Kidney capillary endothelial cell (primary cell): Measurements from ENCODE around the gene CD68.
A peak's percentile ranks its signal among the peaks of the same experiment; 100 is the strongest.

Experiments
- DNase-seq: peaks from one replicate; pipeline ENCODE4 v3.0.0-alpha.2; 2018; ENCODE audit warnings: low spot score

The CD68 gene

GRCh38 chr17:7559320-7560171 is 19.9 kb upstream of the CD68 start:
- no peak for DNase-seq

GRCh38 chr17:7560172-7561027 is 19.0 kb upstream of the CD68 start:
- no peak for DNase-seq

- DNase-seq: peak; percentile 85
Measured at GRCh38 chr17:7561028-7561575, 18.3 kb upstream of the CD68 start.

- DNase-seq: peak; percentile 86
Measured at GRCh38 chr17:7561589-7562207, 17.7 kb upstream of the CD68 start, which contains the start of gene SENP3. SENP3 (plus strand) TSS chr17:7561919; CDS start chr17:7563077, 1,158 bp downstream.

DNA sequence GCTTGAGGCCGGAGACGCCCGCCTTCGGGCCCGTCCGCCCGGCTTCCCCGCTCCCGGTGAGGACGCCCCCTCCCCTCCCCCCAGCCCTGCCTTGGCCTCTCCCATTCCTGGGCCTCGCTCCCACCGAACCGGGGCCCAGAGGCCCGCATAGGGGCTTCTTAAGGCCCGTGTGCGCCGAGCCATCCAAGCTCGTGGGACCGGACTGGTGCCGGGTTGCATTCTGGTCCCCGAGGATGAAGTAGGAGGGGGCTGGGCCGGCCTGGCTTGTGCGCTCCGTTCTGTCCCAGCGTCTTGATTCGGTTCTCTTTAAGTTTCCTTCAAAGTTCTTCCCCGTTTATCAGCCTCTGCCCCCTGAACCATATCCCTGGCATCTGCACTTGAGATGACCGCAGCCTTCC is 17.2 kb upstream of the CD68 start:
- no peak for DNase-seq

- DNase-seq: no peak
Measured at GRCh38 chr17:7563115-7563869, 16.1 kb upstream of the CD68 start.

DNA sequence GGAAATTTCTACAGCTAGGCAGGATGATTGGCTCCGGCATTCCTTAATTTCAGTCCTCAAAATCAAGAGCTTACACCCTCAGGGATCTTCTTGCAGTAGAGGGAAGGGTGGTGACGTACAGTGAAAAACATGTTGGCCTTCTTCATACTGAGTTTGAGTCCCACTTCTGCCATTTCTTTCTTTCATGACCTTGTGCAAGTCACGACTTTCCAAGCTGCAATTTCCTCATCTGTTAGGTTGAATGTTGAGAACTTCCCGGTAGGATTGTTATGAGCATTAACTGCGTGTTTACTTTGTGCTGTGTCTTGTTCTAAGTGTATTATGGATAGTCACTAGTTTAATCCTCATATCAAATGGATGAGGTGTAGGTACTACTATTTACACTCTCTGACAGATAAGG is 9.9 kb upstream of the CD68 start:
- DNase-seq: no peak

DNA sequence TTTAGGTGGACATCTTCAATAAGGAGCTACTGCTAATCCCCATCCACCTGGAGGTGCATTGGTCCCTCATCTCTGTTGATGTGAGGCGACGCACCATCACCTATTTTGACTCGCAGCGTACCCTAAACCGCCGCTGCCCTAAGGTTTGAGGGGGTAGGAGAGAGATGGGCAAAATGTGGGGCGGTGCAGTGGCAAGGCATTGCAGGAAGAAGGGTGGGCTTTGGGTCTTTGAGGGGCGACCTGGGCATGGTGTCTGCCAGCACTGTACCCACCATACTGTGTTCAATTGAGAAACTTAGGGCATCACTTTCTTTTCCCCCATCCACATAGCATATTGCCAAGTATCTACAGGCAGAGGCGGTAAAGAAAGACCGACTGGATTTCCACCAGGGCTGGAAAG is 9.1 kb upstream of the CD68 start:
- DNase-seq: no peak

DNA sequence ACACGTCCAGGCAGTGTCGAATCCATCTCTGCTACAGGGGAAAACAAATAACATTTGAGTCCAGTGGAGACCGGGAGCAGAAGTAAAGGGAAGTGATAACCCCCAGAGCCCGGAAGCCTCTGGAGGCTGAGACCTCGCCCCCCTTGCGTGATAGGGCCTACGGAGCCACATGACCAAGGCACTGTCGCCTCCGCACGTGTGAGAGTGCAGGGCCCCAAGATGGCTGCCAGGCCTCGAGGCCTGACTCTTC is 7.2 kb upstream of the CD68 start:
- DNase-seq: no peak

- DNase-seq: peak; percentile 100
Measured at GRCh38 chr17:7572588-7573323, 6.7 kb upstream of the CD68 start.

GRCh38 chr17:7573324-7574080 is 5.9 kb upstream of the CD68 start:
- peak; percentile 73 for DNase-seq

DNA sequence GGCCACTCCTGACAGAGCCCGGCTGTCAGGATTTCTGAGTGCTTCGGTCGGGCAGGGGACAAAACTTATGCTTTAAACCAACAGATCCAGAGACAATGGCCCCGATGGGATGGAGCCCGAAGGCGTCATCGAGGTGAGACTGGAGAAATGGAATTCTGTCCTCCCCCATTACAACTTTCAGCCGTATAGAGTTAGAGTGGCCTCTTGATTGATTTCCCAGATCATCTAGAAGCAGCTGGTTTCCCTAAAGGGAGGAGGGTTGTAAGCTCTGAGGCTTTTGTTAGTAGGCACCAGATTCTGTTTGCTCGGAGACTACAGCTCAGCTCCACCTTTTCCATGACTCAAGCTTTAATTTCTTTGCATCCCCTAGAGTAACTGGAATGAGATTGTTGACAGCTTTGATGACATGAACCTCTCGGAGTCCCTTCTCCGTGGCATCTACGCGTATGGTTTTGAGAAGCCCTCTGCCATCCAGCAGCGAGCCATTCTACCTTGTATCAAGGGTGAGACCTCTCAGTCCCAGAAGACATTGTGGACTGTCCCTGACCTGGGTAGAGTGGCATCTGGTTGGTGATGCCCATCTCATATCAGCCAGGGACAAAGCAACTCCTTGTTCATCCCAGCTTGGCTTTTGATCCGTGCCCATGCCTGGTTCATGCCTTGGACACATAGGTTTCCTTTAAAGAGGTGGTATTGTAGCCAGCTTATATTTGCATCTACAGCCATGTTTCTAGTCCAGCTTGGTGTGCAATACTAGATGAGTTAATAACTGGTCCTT is 5.1 kb upstream of the CD68 start:
- DNase-seq: no peak

DNA sequence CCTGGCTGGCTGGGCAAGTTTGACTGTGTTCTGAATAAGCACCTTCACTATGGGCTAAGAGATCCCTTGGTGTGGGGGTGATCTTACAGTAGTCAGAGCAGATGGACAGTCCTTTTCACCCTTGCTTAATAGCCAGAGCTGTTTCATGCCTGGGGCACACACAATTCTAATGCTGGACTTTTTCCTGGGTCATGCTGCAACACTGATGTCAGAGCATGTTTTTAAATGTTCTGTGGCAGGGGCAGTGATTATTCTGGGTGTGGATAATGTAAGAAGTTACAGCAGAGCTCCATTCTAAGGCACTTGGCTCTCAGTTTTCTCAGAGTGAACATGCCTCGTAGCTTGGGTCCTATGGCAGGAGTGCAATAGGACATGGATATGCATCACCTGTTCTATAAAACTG is 4.0 kb upstream of the CD68 start:
- no peak for DNase-seq

DNA sequence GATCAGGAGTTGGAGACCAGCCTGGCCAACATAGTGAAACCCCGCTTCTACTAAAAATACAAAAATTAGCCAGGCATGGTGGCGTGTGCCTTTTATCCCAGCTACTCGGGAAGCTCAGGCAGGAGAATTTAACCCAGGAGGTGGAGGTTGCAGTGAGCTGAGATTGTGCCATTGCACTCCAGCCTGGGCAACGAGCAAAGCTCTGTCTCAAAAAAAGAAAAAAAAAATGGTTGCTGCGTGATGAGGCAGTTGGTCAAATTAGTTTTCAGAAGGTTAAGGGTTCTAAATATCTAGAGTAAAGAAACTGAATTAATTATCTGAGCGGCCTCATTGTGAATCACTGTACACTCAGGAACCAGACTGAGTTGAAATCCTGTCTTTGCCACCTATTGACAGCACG is 3.5 kb upstream of the CD68 start:
- DNase-seq: no peak

DNA sequence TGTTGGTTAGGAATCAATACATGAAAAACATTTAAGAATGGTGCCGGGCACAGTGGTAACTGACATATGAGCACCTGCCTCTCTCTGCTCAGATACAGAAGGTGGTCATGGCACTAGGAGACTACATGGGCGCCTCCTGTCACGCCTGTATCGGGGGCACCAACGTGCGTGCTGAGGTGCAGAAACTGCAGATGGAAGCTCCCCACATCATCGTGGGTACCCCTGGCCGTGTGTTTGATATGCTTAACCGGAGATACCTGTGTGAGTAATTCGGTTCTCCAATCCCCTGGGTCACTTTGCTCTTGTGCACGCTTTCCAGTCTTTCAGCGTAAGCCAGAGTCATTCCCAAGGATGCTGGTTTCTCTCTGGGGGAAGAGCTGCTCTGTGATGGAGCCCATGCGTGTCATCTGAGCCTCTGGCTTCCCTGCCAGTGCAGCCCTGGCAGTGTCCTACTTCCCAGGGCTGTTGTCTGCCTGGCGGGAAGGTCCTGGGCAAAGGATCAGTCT is 3.0 kb upstream of the CD68 start:
- DNase-seq: no peak

DNA sequence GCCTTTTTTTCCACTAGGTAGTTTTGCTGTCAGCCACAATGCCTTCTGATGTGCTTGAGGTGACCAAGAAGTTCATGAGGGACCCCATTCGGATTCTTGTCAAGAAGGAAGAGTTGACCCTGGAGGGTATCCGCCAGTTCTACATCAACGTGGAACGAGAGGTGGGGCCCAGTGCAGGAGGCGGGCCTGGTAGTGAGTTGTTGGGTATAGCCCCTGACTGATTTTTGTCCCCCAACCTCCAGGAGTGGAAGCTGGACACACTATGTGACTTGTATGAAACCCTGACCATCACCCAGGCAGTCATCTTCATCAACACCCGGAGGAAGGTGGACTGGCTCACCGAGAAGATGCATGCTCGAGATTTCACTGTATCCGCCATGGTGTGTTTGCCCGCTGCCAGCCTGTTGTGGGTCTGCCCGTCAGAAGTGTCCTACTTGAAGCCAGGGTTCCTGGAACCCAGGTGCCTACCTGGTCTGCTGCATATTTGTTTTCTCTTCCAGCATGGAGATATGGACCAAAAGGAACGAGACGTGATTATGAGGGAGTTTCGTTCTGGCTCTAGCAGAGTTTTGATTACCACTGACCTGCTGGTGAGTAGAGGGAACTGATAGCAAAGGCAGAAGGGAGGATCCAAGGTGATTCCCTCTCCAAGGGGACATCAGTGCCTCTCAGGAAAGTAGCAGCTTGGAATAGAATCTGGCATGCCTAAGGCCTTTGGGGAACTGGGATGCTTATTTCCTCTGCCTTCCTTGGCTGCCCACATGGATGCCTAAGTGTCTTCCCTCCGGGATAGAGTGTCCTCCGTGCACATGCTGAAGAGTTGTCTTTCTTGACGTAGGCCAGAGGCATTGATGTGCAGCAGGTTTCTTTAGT is 1.9 kb upstream of the CD68 start:
- no peak for DNase-seq

DNA sequence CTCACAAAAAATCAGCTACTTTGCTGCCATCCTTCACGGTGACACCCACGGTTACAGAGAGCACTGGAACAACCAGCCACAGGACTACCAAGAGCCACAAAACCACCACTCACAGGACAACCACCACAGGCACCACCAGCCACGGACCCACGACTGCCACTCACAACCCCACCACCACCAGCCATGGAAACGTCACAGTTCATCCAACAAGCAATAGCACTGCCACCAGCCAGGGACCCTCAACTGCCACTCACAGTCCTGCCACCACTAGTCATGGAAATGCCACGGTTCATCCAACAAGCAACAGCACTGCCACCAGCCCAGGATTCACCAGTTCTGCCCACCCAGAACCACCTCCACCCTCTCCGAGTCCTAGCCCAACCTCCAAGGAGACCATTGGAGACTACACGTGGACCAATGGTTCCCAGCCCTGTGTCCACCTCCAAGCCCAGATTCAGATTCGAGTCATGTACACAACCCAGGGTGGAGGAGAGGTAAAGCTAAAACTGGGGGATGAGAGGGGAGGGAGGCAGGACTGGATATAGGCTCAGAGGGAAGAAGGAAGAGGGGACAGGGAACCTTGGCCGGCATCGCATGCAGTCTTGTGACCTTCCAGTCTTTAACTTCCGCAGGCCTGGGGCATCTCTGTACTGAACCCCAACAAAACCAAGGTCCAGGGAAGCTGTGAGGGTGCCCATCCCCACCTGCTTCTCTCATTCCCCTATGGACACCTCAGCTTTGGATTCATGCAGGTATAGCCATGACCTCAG is 581 bp downstream of the CD68 start:
- no peak for DNase-seq
